Measurements from ENCODE around the gene C1QTNF9. TPM values are rescaled to one million over a fixed set of nuclear protein-coding genes. Genes with fewer than 3 reads are reported as not detected.

Gene C1QTNF9
- total RNA-seq, 1 experiment from 2014 or later, result not detected

DNA sequence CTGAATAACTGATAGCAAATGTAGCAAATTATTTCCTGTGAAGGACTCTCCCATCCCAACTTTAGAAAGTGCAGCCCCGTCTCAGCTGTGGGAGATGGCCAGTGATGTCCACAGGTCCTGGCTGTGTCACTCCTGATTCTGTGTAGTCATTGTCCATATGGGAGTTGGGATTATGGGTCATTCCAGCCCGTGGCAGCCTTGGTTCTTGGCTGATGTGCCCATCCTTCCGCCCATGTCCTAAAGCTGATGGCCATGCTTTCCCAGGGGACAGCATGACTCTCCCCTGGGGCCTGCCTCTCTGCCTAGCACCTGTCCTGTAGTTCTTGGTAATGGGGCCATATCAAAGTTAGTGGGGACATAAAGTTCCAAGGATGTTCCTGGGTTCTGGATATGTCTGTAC, 43.9 kb upstream of the C1QTNF9 start:
- ChIA-PET POLR2A (no interaction called here), CTCF (no interaction called here)
- Mint-ChIP-seq H3K4me1 (peaks cover 6% of the 10 kb centered on the region), H3K36me3 (no peaks in the 10 kb centered on the region), H3K9me3 (no peaks in the 10 kb centered on the region), H3K27me3 (ENCODE audit: low read depth) (no peaks in the 10 kb centered on the region), H3K4me3 (no peak overlapping the region), H3K27ac (no peak overlapping the region)
- DNase-seq (ENCODE audit: low spot score) (no peak), ATAC-seq (no peak)
- TF ChIP-seq ZNF121 (CRISPR knock-in tag; IDR thresholded peaks at IDR 0.05) (no peak), EMX1 (CRISPR knock-in tag; IDR thresholded peaks at IDR 0.05) (no peak), NR3C1 (CRISPR knock-in tag; conservative IDR thresholded peaks at IDR 0.05; ENCODE audit: low read depth) (no peak), TCF7 (CRISPR knock-in tag; IDR thresholded peaks at IDR 0.05; ENCODE audit: low read depth) (no peak), MXD4 (CRISPR knock-in tag; IDR thresholded peaks at IDR 0.05; ENCODE audit: borderline replicate concordance) (no peak), SP1 (CRISPR knock-in tag; conservative IDR thresholded peaks at IDR 0.05) (no peak), ZNF138 (CRISPR knock-in tag; conservative IDR thresholded peaks at IDR 0.05) (no peak)
- TF ChIP-seq, protein P1, sequence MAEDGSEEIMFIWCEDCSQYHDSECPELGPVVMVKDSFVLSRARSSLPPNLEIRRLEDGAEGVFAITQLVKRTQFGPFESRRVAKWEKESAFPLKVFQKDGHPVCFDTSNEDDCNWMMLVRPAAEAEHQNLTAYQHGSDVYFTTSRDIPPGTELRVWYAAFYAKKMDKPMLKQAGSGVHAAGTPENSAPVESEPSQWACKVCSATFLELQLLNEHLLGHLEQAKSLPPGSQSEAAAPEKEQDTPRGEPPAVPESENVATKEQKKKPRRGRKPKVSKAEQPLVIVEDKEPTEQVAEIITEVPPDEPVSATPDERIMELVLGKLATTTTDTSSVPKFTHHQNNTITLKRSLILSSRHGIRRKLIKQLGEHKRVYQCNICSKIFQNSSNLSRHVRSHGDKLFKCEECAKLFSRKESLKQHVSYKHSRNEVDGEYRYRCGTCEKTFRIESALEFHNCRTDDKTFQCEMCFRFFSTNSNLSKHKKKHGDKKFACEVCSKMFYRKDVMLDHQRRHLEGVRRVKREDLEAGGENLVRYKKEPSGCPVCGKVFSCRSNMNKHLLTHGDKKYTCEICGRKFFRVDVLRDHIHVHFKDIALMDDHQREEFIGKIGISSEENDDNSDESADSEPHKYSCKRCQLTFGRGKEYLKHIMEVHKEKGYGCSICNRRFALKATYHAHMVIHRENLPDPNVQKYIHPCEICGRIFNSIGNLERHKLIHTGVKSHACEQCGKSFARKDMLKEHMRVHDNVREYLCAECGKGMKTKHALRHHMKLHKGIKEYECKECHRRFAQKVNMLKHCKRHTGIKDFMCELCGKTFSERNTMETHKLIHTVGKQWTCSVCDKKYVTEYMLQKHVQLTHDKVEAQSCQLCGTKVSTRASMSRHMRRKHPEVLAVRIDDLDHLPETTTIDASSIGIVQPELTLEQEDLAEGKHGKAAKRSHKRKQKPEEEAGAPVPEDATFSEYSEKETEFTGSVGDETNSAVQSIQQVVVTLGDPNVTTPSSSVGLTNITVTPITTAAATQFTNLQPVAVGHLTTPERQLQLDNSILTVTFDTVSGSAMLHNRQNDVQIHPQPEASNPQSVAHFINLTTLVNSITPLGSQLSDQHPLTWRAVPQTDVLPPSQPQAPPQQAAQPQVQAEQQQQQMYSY (CRISPR knock-in tag; IDR thresholded peaks at IDR 0.05), result no peak
- TF ChIP-seq, protein P2, sequence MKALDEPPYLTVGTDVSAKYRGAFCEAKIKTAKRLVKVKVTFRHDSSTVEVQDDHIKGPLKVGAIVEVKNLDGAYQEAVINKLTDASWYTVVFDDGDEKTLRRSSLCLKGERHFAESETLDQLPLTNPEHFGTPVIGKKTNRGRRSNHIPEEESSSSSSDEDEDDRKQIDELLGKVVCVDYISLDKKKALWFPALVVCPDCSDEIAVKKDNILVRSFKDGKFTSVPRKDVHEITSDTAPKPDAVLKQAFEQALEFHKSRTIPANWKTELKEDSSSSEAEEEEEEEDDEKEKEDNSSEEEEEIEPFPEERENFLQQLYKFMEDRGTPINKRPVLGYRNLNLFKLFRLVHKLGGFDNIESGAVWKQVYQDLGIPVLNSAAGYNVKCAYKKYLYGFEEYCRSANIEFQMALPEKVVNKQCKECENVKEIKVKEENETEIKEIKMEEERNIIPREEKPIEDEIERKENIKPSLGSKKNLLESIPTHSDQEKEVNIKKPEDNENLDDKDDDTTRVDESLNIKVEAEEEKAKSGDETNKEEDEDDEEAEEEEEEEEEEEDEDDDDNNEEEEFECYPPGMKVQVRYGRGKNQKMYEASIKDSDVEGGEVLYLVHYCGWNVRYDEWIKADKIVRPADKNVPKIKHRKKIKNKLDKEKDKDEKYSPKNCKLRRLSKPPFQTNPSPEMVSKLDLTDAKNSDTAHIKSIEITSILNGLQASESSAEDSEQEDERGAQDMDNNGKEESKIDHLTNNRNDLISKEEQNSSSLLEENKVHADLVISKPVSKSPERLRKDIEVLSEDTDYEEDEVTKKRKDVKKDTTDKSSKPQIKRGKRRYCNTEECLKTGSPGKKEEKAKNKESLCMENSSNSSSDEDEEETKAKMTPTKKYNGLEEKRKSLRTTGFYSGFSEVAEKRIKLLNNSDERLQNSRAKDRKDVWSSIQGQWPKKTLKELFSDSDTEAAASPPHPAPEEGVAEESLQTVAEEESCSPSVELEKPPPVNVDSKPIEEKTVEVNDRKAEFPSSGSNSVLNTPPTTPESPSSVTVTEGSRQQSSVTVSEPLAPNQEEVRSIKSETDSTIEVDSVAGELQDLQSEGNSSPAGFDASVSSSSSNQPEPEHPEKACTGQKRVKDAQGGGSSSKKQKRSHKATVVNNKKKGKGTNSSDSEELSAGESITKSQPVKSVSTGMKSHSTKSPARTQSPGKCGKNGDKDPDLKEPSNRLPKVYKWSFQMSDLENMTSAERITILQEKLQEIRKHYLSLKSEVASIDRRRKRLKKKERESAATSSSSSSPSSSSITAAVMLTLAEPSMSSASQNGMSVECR (CRISPR knock-in tag; IDR thresholded peaks at IDR 0.05; ENCODE audit: borderline replicate concordance), result no peak
- TF ChIP-seq, protein P3, sequence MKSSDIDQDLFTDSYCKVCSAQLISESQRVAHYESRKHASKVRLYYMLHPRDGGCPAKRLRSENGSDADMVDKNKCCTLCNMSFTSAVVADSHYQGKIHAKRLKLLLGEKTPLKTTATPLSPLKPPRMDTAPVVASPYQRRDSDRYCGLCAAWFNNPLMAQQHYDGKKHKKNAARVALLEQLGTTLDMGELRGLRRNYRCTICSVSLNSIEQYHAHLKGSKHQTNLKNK (CRISPR knock-in tag; IDR thresholded peaks at IDR 0.05), result no peak
- TF ChIP-seq, protein P4, sequence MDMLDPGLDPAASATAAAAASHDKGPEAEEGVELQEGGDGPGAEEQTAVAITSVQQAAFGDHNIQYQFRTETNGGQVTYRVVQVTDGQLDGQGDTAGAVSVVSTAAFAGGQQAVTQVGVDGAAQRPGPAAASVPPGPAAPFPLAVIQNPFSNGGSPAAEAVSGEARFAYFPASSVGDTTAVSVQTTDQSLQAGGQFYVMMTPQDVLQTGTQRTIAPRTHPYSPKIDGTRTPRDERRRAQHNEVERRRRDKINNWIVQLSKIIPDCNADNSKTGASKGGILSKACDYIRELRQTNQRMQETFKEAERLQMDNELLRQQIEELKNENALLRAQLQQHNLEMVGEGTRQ (CRISPR knock-in tag; IDR thresholded peaks at IDR 0.05), result no peak

DNA sequence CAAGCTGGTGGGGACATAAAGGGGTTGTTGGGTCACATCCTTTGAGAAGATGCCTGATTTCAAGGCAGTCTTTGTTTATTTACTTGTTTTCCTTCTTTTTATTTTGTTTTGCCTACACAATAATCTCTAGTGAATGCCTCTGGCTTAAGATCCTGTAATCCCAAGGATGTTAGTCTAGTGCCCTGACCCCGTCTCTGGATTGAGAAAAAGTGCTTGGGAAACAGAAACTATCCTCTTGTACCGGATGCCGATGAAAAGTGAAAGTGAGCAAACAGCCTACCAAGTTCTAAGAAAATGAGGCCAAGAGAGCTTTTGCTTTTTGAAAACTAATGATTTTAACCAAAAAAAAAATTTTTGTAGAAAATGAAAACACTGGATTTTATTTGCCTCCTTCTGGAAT, 42.1 kb upstream of the C1QTNF9 start:
- Mint-ChIP-seq H3K4me1 (peaks cover 18% of the 10 kb centered on the region), H3K4me3 (no peak overlapping the region), H3K27ac (peak overlapping the region; percentile 43; the same call in 1 of the 2 replicates), H3K36me3 (no peaks in the 10 kb centered on the region), H3K9me3 (no peaks in the 10 kb centered on the region), H3K27me3 (ENCODE audit: low read depth) (no peaks in the 10 kb centered on the region)
- ChIA-PET POLR2A (no interaction called here), CTCF (no interaction called here)
- no peak for DNase-seq (ENCODE audit: low spot score)
- no peak for ATAC-seq
- TF ChIP-seq ESRRA (CRISPR knock-in tag; IDR thresholded peaks at IDR 0.05; ENCODE audit: borderline replicate concordance) (no peak), RORB (CRISPR knock-in tag; IDR thresholded peaks at IDR 0.05) (no peak), TEAD4 (CRISPR knock-in tag; IDR thresholded peaks at IDR 0.05) (no peak), PRRX2 (CRISPR knock-in tag; IDR thresholded peaks at IDR 0.05) (no peak), TEAD1 (CRISPR knock-in tag; IDR thresholded peaks at IDR 0.05) (no peak), FOXP1 (CRISPR knock-in tag; IDR thresholded peaks at IDR 0.05; ENCODE audit: borderline replicate concordance) (no peak), ZNF671 (CRISPR knock-in tag; IDR thresholded peaks at IDR 0.05) (no peak)
- TF ChIP-seq, protein P5, sequence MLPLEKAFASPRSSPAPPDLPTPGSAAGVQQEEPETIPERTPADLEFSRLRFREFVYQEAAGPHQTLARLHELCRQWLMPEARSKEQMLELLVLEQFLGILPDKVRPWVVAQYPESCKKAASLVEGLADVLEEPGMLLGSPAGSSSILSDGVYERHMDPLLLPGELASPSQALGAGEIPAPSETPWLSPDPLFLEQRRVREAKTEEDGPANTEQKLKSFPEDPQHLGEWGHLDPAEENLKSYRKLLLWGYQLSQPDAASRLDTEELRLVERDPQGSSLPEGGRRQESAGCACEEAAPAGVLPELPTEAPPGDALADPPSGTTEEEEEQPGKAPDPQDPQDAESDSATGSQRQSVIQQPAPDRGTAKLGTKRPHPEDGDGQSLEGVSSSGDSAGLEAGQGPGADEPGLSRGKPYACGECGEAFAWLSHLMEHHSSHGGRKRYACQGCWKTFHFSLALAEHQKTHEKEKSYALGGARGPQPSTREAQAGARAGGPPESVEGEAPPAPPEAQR (CRISPR knock-in tag; IDR thresholded peaks at IDR 0.05), result no peak
- TF ChIP-seq, protein P6, sequence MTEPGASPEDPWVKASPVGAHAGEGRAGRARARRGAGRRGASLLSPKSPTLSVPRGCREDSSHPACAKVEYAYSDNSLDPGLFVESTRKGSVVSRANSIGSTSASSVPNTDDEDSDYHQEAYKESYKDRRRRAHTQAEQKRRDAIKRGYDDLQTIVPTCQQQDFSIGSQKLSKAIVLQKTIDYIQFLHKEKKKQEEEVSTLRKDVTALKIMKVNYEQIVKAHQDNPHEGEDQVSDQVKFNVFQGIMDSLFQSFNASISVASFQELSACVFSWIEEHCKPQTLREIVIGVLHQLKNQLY (CRISPR knock-in tag; IDR thresholded peaks at IDR 0.05), result no peak
- TF ChIP-seq, protein P7, sequence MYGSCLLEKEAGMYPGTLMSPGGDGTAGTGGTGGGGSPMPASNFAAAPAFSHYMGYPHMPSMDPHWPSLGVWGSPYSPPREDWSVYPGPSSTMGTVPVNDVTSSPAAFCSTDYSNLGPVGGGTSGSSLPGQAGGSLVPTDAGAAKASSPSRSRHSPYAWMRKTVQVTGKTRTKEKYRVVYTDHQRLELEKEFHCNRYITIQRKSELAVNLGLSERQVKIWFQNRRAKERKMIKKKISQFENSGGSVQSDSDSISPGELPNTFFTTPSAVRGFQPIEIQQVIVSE (CRISPR knock-in tag; IDR thresholded peaks at IDR 0.05; ENCODE audit: borderline replicate concordance), result no peak

Data from WTC11 (cell line).